Right ventricle myocardium superior (tissue), 1 donor: ENCODE measurements around the gene SGCD. TPM values are rescaled to one million over a fixed set of nuclear protein-coding genes. Genes with fewer than 3 reads are reported as not detected.

Experiments used
- ATAC-seq: fragments of 200-7000 bp; cut with Tn5 transposase; one replicate; pipeline ENCODE4 v1.9.1; 2020; ENCODE audit warnings: mild to moderate bottlenecking; ENCODE audit not compliant: poor library complexity
- DNase-seq: peaks from one replicate; pipeline ENCODE4 v3.0.0-alpha.2; 2020
- intact Hi-C: fragments of 100-400 bp; cut with DNase I; formaldehyde crosslinking; loops from one replicate; pipeline ENCODE4 v1.11.2; 2022
- total RNA-seq: library from RNA; stranded (reverse); fragmentation: NEBNext Ultra II Directional; extraction: Animal tissue kit (Norgen Biotek cat#: 25700); gene quantifications from one replicate; pipeline ENCODE4 v1.2.1, GENCODE V29; 2021
- donor health status: DM: no; HTN: yes; CAD: no; lungs with severe emphysema.

The SGCD gene
- total RNA-seq, 1 donor from 2014 or later, result 81.5 TPM

DNA sequence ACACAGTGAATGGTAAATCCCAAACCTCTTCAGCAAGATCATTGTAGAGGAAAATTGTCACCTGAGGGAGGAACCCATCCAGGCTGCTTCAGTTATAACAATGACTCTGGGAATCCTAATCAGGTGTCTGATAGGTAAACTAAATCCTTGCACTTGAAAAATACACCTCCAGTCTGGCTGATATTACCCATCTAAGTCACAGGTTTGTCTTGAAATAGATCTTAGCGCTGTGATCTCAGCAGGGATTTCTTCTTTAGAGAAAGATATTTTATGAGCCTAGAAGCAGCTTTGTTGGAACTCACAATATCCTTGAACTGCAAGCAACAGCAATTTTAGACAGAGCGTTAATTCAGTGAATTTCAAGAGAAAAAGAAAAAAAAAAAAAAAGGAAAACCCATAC, 149.7 kb downstream of the SGCD start:
- ATAC-seq (no peak), DNase-seq (no peak)
- intact Hi-C loops, result no loop called here

DNA sequence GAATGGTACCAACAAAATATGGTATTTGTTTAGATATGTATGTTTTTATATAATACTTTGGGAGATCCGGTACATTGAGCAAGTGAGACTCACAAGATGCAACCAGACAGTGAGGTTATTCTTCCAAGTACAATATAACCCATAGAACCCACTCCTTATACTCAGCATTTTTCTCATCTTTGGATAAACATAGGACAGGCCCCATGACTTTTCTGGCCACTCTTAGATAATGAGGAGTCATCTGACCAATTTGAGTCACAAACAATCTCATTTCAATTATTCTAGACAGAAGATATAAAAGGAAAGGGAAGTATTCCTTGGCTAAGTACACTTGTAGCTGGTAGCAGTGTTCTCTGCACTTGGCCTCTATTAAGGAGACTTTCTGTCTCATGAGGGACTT, 150.2 kb downstream of the SGCD start:
- ATAC-seq (no peak), DNase-seq (no peak)
- intact Hi-C loops, result no loop called here

DNA sequence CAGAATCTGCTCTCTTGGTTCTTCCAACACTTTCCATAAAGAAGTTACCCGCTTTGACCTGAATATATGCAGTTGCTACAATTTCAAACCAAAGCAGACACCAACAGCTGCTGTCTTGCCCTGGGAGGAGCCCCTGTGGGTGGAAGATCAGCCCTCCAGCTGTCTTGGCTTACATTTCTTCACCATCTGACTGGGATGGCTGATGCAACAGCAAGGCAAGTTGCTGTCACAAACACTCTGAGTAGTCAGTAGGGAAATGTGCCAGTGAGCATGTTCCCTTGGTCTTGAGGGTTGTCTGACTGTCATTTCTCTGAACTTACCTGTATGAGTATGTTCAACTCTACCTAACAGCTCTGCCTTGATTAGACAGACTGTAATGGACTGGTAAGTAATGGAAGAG, 152.9 kb downstream of the SGCD start:
- peak; percentile 47 for DNase-seq
- no peak for ATAC-seq
- intact Hi-C loops, result no loop called here

DNA sequence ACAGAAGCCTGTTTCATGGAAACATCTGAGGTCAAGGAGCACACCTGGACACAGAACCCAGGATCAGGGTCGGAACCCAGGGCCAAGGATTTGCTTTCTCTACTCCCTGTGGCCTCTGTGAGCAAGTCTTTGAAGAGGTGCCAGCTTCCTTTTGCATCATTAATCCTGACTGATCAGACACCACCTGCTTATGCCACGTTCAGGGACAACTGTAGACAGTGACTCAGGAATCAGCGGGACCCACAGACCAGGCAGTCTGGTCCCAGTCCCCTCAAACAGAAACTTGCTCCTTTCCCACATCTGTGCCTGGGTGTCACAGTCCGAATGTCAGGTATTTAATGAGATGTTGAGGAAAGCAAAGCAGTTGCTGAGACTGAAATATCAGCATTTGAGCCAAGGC, 154.8 kb downstream of the SGCD start:
- no peak for ATAC-seq
- DNase-seq, result no peak
- intact Hi-C loops, result no loop called here

DNA sequence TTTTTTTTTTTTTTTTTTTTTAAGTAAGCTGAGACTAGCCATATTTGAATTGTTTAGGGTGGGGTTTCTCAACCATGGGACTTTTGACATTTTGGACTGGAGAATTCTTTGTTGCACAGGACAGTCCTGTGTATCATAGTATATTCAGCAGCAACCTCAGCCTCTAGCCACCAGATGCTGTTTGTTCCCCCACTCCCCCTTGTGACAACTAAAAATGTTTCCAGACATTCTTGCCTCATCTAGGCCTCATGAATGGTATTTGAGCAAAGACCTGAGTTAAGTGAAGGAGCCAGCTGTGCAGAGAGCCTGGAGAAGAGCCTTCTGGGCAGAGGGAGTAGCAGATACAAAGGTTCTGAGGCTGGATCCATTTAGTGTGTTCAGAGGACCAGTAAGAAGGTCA, 155.9 kb downstream of the SGCD start:
- intact Hi-C loops, result no loop called here
- no peak for ATAC-seq
- no peak for DNase-seq

DNA sequence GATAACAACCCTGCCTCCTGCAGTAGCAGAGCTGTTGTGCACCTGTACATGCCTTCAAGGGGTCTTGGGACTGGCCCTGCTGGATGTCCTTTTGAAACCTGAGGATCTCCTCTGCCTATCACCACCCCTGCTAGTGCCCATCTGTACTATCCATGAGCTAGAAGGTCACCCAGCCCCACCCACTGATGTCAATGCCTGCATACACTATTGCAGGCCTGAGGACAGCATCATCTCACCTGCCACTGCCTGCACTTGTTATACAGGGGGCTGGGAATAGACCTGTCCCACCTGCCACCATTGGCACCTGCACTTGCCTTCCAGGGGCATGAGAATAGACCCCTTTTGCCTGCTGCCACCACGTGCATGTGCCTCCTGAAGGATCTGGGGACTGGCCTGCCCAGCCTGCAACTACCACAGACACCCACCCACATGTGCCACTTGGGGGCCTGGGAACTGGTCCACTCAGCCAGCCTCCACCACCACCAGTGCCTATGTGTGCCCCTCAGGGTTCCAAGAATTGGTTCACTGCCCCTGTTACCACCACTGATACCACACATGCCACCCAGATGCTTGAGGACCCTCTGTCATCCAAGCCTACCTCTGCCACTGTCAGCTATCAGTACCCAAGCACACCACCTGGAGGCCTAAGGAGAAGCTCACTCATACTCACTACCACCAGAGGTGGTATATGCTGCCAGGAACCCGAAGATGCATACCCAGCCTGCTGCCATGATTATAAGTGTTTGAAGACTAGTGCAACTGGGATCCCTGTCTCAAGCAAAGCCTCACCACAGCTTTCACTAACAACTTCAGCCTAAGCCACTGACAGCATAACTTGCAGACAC, 159.7 kb downstream of the SGCD start:
- intact Hi-C loops, result no loop called here
- ATAC-seq, result no peak
- no peak for DNase-seq

DNA sequence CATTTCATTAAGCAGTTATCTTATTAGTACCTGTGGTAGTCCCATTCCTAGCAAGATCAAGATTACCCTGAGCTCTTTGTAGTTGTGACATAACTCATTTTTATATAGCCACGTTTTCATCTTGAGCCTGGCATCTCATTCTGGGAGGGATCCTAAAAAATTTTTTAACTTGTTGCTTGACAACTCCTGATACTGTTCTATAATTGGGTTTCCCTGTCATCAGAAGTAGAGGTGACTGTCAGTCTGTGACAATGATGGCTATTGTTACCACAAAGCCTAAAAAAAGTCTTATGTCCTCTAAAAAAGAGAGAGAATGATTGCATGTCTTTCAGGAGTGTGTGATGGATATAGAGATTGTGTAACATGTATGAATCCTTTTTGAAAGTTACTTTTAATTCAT, 164.8 kb downstream of the SGCD start:
- no peak for DNase-seq
- peak; percentile 67 for ATAC-seq
- intact Hi-C loops, result no loop called here

DNA sequence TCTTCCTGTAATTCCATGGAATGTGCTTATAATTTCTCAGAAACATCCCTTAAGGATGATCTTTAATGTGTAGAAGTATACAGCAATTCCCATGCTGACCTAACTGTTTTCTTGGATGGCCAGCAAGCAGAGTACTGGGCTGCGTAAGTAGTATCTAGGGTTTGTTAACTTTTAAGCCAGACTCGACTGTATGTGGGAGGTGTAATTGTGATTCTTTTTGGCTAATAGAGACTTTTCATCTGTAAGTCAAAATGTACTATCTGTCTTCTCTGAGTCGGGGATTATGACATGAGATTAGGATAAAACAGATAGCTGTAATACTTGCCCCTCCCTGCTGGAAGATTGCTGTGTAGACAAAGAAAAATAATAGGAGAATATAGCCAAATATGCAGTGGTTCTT, 169.3 kb downstream of the SGCD start:
- ATAC-seq, result no peak
- no peak for DNase-seq
- intact Hi-C loops, result no loop called here

DNA sequence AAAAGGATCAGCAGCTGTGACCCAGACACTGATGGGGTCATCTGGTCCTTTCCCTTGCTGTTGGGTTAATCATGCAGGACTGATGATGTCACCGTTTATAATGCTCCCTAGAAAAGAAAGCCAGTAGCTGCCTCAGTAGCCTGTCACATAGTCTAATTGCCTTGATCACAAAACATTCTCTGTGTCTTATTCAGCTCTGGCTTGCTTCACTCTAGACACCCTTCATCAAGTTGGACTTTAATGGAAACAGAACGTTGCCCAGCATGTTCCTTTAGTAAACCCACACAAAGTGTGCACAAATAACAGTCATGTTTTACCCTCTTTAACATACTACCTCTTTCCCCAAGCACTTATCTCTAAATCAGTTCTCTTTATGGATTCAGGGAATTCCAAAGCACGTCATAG, 170.8 kb downstream of the SGCD start:
- DNase-seq (no peak), ATAC-seq (peak; percentile 36)
- intact Hi-C loops, result no loop called here

DNA sequence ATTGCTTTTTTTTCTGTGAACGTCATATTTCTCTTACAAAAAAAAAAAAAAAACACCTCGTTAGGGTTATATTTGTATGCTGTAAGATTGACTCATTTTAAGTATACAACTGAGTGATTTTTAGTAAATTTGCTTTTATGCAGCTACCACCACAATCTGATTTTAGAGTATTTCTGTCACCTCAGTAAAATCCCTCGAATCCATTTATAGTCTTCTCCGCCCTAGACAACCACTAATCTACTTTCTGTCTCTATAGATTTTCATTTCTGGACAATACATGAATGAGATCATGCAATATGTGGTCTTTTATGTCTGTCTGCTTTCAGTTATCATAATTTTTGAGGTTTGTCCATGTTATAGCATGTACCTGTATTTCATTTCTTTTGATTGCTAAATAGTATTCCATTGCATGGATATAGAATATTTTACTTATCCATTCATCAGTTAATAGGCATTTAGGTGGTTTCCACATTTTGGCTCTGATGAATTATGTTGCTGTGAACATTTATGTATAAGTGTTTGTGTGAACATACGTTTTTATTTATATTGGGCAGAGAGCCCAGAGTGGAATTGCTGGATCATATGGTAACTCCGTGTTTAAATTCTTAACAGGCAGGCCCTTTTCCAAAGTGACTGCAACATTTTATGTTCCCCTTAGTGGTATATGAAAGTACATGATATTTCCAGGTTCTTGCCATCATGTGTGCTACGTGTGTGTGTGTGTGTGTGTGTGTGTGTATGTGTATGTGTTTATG, 171.4 kb downstream of the SGCD start:
- ATAC-seq, result no peak
- no peak for DNase-seq
- intact Hi-C loops, result no loop called here

DNA sequence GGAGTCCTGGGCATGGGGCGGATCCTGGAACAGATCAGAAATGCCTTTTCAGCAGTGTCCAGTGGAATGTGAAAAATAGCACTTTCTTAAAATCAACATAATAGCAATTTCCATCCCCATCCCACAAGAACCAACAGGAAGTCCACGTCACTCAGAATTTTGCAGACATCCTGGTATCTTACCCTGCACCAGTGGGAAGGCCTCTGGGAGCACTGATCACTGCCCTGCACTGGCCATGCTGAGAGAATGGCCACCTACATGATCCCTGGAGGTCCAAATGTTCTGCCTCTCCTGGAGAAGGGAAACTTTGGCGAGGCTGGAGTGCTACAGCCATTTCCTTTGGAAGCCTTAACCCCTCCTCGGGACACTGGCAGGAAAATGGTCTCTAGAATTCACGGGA, 173.8 kb downstream of the SGCD start:
- no peak for DNase-seq
- intact Hi-C loops, result no loop called here
- peak; percentile 12 for ATAC-seq

DNA sequence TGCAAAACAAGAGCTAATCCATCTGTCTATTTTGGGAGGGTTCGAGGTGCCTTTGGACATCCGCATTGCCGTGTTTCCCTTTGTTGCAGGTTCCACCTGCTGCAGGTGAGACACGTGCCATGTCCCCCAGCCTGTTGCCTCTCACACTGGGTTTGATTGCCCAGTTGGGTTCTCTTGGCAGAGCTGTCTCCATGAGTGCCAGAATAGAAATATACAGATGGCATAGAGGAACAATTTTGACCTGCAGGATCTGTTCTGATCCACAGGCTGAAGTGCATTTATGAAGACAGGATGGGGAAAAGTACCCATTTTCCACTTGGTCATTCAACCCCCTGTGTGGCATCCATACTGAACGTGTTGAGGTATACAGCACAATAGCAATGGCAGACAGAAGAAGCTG, 178.1 kb downstream of the SGCD start:
- DNase-seq (no peak), ATAC-seq (no peak)
- intact Hi-C loops, result no loop called here

DNA sequence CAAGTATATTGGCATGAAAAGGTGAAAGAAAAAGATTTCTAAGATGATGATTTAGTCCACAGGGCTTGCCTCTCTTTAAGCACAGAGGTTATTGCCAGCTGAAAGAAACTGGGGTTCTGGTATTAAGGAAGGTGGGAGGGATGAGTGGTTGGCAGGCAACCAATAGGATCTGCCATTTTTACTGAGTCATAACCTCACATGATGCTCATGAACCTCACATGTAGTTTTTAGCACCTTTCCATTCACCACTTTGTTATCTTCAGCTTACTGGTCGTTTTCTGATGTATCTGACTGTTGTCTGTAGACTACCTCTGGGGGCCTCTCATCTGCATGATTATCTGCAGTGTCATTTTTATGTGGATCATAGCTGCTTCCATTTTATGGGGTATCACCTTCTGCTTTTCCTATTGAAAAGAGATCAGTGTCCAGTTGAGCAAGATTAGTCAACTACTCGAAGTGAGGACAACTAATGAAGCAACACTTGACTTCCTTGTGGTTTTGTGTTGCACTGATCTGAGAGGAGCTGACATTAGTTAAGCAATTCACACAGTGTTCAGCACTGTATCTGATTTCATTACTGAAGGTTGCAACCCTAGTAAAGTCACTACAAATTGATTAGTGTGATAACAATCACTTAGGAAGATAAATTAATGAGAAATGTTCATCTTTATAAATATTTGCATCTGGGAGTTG, 186.3 kb downstream of the SGCD start:
- ATAC-seq (no peak), DNase-seq (no peak)
- intact Hi-C loops, result no loop called here

DNA sequence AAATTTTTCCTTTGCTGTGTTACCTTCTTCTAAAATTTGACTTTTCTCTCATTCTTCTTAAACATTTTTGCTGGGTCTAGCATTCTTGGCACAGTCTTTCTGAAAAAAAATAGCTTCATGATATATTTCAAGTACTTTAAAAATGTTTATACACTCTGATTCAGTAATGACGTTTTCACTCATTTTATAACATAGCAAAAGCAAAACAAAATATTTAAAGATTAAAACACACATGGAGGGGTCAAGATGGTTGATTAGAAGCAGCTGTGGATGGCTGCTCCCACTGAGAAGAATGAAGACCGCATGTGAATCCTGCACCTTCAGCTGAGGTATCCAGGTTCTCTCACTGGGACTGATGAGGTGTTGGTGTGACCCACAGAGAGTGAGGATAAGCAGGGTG, 188.2 kb downstream of the SGCD start:
- ATAC-seq (no peak), DNase-seq (no peak)
- intact Hi-C loops, result no loop called here

DNA sequence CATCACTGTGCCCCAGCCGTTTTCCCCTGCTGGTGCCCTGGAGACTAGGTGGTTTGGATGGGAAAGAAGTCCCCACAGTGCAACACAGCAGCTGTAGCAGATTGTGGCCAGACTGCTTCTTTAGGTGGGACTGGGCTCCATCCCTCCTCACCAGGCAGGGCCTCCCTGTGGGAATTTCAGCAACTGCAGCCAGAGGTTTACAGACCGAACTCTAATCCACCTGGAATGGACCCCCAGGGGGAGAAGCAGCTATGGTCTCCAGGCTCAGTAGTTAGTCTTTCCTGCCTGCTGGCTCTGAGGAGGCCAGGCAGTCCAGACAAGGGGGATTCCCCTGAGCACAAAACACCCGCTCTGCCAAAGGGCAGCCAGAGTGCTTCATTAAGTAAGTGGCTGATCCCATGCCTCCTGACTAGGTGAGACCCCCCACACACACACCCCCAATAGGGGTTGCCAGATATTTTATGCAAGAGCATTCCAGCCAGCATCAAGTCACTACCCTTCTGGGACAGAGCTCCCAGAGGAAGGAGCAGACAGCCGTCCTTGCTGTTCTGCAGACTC, 188.9 kb downstream of the SGCD start:
- intact Hi-C loops, result no loop called here
- ATAC-seq (no peak), DNase-seq (no peak)

DNA sequence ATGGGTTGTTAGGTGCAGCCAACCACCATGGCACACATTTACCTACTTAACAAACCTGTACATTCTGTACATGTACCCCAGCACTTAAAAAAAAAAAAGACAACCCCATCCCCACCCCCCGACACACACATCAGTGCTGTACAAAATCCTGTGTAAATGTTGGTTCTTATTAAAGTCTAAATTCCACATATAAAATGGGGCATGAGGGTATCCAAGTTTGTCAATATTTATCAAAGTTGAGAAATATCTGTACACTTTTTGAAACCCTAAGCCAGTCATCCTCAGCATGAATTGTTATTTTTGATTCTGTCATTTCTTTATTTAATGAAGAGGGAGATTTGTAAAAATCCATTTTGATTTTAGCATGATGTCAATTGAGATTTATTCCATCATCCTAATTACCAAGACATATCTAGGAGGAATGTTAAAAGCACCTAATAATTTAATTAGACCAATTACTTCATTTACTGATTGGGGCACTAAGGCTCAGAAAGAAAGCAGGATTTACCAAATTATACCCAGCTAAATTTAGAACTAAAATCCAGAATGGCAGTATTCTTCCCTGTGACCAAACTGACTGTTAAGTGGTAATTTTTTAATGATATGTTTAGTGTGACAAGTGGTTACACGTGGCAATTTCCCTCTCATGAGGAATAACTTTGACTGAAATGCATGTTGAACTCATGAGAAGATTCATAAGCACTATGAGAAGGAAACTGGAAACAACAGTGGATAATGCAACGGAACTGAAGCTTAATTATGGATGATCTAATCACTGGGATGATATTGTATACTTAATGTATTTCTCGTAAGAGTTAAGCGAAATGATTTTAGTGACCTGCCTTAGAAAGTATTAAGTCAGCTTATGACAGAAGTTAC, 195.9 kb downstream of the SGCD start:
- no peak for DNase-seq
- no peak for ATAC-seq
- intact Hi-C loops, result no loop called here

DNA sequence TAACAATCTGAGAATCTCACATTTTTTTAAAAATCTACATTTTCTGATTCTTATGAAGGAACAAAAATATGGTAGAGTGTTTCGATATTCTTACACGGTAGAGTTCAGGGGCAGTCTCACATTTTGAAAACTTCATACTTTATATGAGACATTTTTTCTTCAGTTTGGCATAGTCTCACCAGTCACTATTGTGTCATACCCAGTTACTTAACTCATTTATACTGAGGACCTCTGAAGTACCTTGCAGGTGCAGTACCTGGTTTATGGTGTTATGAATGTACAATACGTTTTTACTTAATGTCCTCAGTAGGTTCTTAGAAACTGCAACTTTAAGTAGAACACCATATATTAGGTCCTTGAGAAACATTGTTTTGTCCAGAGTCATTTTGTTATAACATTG, 196.6 kb downstream of the SGCD start:
- no peak for ATAC-seq
- no peak for DNase-seq
- intact Hi-C loops, result no loop called here

DNA sequence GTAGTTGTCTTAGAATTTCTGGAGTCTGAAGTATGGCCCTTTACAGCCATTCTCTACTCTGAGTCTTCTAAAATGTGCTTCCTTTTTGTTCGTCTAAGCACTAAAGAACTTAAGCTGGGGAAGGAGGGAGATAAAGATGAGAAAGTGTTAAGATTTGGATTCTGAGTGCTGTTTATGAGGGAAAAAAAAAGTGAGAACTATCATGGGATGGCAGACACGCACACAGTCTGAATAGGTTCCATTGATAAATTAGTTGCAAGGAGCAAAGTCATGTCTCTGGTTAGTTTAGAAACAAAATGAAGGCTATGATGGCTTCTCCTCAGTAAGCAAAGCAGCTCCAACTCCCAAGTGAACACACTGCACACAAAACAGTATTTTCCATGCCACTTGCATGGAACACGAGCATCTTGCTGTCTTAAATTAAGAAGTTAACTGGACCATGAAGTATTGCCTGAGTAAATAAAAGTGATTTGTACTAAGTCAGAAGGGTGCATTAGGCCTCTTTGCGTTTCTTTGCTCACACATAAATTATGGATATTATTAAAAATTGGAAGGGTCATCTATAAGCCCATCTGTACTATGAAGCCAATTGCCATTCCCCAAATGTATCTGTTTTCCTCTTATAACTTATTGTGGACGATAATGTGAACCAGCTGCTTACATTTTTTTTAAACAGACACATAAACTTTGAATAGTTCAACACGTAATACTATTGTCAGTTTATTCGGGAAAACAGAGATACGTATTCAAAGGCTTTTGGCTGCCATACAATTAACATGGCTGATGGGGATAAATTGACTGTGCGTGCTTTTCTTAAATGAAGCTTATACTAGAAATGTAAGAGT, 199.3 kb downstream of the SGCD start:
- ATAC-seq (no peak), DNase-seq (no peak)
- intact Hi-C loops, result no loop called here
